GM12891 (cell line): ENCODE data around the gene GLIS1.

Experiments used
- PAX5 ChIP-seq: IDR thresholded peaks from 2 replicates; pipeline ENCODE4 v1.6.1; 2011; ENCODE audit warnings: low read length, moderate library complexity, mild to moderate bottlenecking; ENCODE audit not compliant: insufficient read depth, severe bottlenecking
- POLR2A ChIP-seq: IDR thresholded peaks from 2 replicates; pipeline ENCODE4 v1.6.1; 2011; ENCODE audit warnings: low read depth, low read length, control low read depth
- POLR2AphosphoS5 ChIP-seq: IDR thresholded peaks from 2 replicates; pipeline ENCODE4 v1.6.1; 2011; ENCODE audit warnings: low read depth, low read length, control low read depth
- POU2F2 ChIP-seq: IDR thresholded peaks from 2 replicates; pipeline ENCODE4 v1.6.1; 2011; ENCODE audit warnings: low read depth, mild to moderate bottlenecking, control low read depth, low read length, moderate library complexity
- TAF1 ChIP-seq: IDR thresholded peaks from 2 replicates; pipeline ENCODE4 v1.6.1; 2011; ENCODE audit warnings: low read depth, low read length, control low read depth

DNA sequence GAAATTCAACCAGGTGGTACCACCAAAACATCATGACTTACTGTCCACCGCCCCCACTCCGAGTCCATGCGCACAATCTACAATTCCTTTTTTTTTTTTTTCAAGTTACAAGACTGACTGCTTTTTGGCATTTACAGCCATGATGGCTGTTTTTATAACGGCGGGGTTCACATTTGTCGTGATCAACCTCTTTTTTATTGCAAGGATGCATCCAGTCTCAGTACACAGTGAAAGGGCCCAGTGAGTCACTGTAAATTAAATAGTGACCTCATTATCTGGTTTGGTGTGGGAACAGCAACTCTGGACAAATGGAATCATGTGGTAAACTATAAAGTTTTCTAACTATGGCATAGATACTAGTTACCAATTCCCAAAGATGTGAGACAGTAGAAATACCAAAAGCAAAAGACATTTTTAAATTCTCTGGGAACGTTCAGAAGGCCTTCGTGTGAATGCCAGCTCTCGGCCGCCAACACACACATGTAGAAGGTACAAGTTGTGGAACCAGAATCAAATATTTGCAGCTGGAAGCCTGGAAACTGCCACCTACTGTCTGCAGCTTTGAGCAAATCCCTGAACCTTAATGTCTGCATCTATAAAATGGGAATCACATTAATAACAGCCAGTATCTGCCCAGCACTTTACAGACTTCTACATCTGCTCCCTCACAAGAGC is 4.9 kb downstream of the GLIS1 start:
- TF ChIP-seq TAF1 (no peak), POLR2A (no peak), PAX5 (no peak), POLR2AphosphoS5 (no peak), POU2F2 (no peak)
